ENCODE results near the gene ATP6V1E1.

DNA sequence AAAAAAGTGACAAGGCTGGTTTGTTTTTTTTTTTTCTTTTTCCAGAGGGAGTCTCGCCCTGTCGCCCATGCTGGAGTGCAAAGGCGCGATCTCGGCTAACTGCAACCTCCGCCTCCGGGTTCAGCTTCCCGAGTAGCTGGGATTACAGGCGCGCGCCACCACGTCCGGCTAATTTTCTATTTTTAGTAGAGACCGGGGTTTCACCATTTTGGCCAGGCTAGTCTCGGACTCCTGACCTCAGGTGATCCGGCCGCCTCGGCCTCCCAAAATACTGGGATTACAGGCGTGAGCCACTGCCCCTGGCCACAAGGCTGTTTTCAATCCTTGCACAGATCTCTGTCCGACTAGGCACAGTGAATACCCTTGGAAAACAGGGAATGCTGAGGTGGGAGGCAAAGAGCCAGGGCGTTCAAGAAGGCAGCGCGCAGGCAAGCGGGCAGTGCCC lies 566 bp downstream of the ATP6V1E1 start:
- TF ChIP-seq RFX5 (IDR thresholded peaks at IDR 0.05) (no peak), CBX2 (IDR thresholded peaks at IDR 0.05; ENCODE audit: borderline replicate concordance, low read depth) (no peak), CHD4 (IDR thresholded peaks at IDR 0.05; ENCODE audit: borderline replicate concordance) (no peak), POLR2A (IDR thresholded peaks at IDR 0.05; ENCODE audit: low read length) (no peak), EHF (CRISPR knock-in tag; IDR thresholded peaks at IDR 0.05) (no peak), SREBF2 (IDR thresholded peaks at IDR 0.05) (no peak)
- TF ChIP-seq, protein P1, sequence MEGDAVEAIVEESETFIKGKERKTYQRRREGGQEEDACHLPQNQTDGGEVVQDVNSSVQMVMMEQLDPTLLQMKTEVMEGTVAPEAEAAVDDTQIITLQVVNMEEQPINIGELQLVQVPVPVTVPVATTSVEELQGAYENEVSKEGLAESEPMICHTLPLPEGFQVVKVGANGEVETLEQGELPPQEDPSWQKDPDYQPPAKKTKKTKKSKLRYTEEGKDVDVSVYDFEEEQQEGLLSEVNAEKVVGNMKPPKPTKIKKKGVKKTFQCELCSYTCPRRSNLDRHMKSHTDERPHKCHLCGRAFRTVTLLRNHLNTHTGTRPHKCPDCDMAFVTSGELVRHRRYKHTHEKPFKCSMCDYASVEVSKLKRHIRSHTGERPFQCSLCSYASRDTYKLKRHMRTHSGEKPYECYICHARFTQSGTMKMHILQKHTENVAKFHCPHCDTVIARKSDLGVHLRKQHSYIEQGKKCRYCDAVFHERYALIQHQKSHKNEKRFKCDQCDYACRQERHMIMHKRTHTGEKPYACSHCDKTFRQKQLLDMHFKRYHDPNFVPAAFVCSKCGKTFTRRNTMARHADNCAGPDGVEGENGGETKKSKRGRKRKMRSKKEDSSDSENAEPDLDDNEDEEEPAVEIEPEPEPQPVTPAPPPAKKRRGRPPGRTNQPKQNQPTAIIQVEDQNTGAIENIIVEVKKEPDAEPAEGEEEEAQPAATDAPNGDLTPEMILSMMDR (IDR thresholded peaks at IDR 0.05), result no peak
- TF ChIP-seq, protein P2, sequence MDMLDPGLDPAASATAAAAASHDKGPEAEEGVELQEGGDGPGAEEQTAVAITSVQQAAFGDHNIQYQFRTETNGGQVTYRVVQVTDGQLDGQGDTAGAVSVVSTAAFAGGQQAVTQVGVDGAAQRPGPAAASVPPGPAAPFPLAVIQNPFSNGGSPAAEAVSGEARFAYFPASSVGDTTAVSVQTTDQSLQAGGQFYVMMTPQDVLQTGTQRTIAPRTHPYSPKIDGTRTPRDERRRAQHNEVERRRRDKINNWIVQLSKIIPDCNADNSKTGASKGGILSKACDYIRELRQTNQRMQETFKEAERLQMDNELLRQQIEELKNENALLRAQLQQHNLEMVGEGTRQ (IDR thresholded peaks at IDR 0.05), result no peak
